OCI-LY3 (cell line): ENCODE results near the gene SMC3.
A peak's percentile ranks its signal among the peaks of the same experiment; 100 is the strongest.

Experiments
- H2AFZ ChIP-seq: fragments of 200-600, 300-600 bp; shearing (Covaris generic); 2 replicates; pipeline ENCODE4 v1.6.0; 2014; ENCODE audit warnings: antibody characterized with exemption, low read depth, low read length
- H3K27ac ChIP-seq: fragments of 200-600, 300-600 bp; sonication (generic); 2 replicates; pipeline ENCODE4 v1.5.1; 2014; ENCODE audit warnings: mild to moderate bottlenecking, low read length, moderate library complexity, mixed read lengths
- H3K27me3 ChIP-seq: fragments of 200-600, 300-600 bp; sonication (generic); 2 replicates; pipeline ENCODE4 v1.6.1; 2014; ENCODE audit warnings: low read depth, low read length, mixed read lengths
- H3K36me3 ChIP-seq: fragments of 200-600, 300-600 bp; sonication (generic); replicated peaks from 2 replicates; pipeline ENCODE3; 2014; ENCODE audit warnings: low read depth, low read length, mixed read lengths
- H3K4me1 ChIP-seq: fragments of 300-600, 200-600 bp; sonication (generic); 2 replicates; pipeline ENCODE4 v1.6.1; 2014; ENCODE audit warnings: low read length, mixed read lengths
- H3K4me2 ChIP-seq: fragments of 200-600, 300-600 bp; sonication (generic); 2 replicates; pipeline ENCODE4 v1.6.1; 2014; ENCODE audit warnings: low read length, mixed read lengths
- H3K4me3 ChIP-seq: fragments of 300-600, 200-600 bp; sonication (generic); 2 replicates; pipeline ENCODE4 v1.5.1; 2014; ENCODE audit warnings: antibody characterized with exemption, mild to moderate bottlenecking, low read length, moderate library complexity
- H3K79me2 ChIP-seq: fragments of 300-600, 200-600 bp; shearing (Covaris generic); 2 replicates; pipeline ENCODE4 v1.6.1; 2014; ENCODE audit warnings: mild to moderate bottlenecking, low read length, mixed read lengths
- H3K9ac ChIP-seq: fragments of 300-600, 200-600 bp; shearing (Covaris generic); 2 replicates; pipeline ENCODE4 v1.6.0; 2014; ENCODE audit warnings: mild to moderate bottlenecking, low read length, moderate library complexity
- H3K9me3 ChIP-seq: fragments of 200-600, 300-600 bp; shearing (Covaris generic); 2 replicates; pipeline ENCODE4 v1.6.1; 2014; ENCODE audit warnings: low read length, mixed read lengths; ENCODE audit not compliant: insufficient read depth
- H4K20me1 ChIP-seq: fragments of 200-600, 300-600 bp; sonication (generic); 2 replicates; pipeline ENCODE4 v1.6.1; 2016; ENCODE audit warnings: low read length, mixed read lengths; ENCODE audit not compliant: insufficient read depth
- EZH2phosphoT487 ChIP-seq: fragments of 200-600 bp; shearing (Covaris generic); IDR thresholded peaks from 2 replicates; pipeline ENCODE4 v1.6.1; 2018; ENCODE audit warnings: antibody characterized with exemption, mixed run types, low read depth
- TF ChIP-seq, protein P1 (sequence below): fragments of 200-600, 300-600 bp; sonication (generic); IDR thresholded peaks from 2 replicates; pipeline ENCODE4 v1.5.1; 2014; ENCODE audit warnings: antibody characterized with exemption, low read length, low read depth

SMC3 gene

DNA sequence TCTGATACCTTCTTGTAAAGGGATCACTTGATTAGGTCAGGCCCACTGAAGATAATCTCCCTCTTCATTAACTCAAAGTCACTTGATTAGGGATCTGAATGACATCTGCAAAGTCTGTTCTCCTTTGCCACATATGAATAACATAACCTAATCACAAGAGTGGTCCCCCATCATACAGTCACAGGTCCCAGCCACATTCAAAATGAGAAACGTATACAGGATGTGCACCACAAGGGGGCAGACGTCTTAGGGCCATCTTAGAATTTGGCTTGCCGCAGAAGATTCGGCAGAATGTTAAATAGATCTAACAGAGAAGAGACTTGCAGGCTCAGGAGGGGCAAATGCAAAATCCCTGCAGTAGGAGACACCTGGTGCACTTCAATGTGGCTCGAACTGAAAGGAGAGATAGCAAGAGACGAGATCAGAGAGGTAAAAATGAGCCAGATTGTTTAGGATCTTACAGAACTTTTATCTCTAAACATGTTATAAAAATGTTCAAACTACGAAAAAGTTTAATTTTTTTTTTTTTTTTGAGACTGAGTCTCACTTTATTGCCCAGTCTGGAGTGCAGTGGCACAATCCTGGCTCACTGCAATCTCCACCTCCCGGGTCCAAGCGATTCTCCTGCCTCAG, 10.4 kb upstream of the SMC3 start:
- Histone ChIP-seq H3K36me3 (no peaks in the 10 kb centered on the region), H3K4me3 (no peak overlapping the region), H3K79me2 (no peaks in the 10 kb centered on the region), H2AFZ (no peak overlapping the region), H3K4me2 (no peak overlapping the region), H4K20me1 (no peaks in the 10 kb centered on the region), H3K4me1 (no peaks in the 10 kb centered on the region), H3K9ac (no peak overlapping the region), H3K27me3 (peaks cover 4% of the 10 kb centered on the region), H3K9me3 (no peaks in the 10 kb centered on the region), H3K27ac (no peak overlapping the region)
- no peak for TF ChIP-seq EZH2phosphoT487
- TF ChIP-seq, protein P1, sequence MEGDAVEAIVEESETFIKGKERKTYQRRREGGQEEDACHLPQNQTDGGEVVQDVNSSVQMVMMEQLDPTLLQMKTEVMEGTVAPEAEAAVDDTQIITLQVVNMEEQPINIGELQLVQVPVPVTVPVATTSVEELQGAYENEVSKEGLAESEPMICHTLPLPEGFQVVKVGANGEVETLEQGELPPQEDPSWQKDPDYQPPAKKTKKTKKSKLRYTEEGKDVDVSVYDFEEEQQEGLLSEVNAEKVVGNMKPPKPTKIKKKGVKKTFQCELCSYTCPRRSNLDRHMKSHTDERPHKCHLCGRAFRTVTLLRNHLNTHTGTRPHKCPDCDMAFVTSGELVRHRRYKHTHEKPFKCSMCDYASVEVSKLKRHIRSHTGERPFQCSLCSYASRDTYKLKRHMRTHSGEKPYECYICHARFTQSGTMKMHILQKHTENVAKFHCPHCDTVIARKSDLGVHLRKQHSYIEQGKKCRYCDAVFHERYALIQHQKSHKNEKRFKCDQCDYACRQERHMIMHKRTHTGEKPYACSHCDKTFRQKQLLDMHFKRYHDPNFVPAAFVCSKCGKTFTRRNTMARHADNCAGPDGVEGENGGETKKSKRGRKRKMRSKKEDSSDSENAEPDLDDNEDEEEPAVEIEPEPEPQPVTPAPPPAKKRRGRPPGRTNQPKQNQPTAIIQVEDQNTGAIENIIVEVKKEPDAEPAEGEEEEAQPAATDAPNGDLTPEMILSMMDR: peak; percentile 44

DNA sequence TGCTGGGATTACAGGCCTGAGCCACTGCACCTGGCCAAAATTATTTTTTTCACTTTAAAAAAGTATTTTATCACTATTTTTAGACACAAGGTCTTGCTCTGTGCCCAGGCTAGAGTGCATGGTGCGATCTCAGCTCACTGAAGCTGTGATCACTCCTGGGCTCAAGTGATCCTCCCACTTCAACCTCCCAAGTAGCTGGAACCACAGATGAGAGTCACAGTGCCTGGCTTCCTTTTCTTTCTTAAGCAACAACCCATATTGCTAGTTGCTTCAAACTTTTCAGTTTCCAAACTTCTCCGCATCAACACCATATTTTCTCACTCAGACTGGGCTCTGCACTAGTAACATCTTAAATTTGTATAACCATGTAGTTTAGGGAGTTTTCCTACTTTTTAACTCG, 9.5 kb upstream of the SMC3 start:
- Histone ChIP-seq H3K27ac (no peak overlapping the region), H3K4me2 (no peak overlapping the region), H3K4me1 (no peaks in the 10 kb centered on the region), H3K36me3 (no peaks in the 10 kb centered on the region), H3K9ac (no peak overlapping the region), H3K27me3 (peaks cover 4% of the 10 kb centered on the region), H3K4me3 (no peak overlapping the region), H3K79me2 (no peaks in the 10 kb centered on the region), H4K20me1 (no peaks in the 10 kb centered on the region), H3K9me3 (no peaks in the 10 kb centered on the region), H2AFZ (no peak overlapping the region)
- no peak for TF ChIP-seq EZH2phosphoT487
- TF ChIP-seq, protein P1: no peak

DNA sequence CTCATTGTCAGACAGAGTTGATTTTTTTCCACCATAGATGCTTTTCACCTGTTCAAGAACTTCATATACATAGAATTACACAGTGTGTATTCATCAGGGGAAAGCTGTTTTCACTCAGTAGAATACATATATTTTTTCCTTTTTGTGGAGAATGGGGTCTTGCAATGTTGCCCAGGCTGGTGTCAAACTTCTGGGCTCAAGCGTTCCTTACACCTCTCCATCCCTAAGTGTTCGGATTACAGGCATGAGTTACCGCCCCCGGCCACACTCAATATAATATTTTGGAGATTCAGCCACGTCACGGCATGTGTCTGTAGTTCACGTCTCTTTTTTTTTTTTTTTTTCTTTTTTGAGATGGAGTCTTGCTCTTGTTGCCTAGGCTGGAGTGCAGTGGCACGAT, 7.5 kb upstream of the SMC3 start:
- TF ChIP-seq EZH2phosphoT487: no peak
- TF ChIP-seq, protein P1: no peak
- no peaks in the 10 kb centered on the region for H3K9me3 ChIP-seq
- no peak overlapping the region for H3K27ac ChIP-seq
- peaks cover 22% of the 10 kb centered on the region for H3K27me3 ChIP-seq
- no peaks in the 10 kb centered on the region for H3K79me2 ChIP-seq
- no peaks in the 10 kb centered on the region for H4K20me1 ChIP-seq
- no peak overlapping the region for H3K4me3 ChIP-seq
- H3K4me2 ChIP-seq: no peak overlapping the region
- H2AFZ ChIP-seq: no peak overlapping the region
- H3K36me3 ChIP-seq: no peaks in the 10 kb centered on the region
- H3K9ac ChIP-seq: no peak overlapping the region
- H3K4me1 ChIP-seq: no peaks in the 10 kb centered on the region

DNA sequence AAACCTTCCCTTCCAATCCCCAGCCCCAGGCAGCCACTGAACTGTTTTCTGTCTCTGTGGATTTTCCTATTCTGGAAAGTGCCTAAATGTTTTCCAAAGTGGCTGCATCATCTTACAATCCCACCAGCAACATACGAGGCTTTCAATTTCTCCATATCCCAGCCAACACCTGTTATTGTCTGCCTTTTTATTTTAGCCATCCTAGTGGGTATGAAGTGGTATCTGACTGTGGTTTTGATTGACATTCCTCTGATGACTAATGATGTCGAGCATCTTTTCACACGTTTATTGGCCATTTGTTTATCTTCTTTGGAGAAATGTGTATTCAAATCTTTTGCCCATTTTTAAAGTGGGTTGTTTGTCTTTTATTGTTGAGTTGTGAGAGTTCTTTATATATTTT, 6.2 kb upstream of the SMC3 start:
- H2AFZ ChIP-seq: no peak overlapping the region
- H3K4me1 ChIP-seq: no peaks in the 10 kb centered on the region
- H3K4me2 ChIP-seq: no peak overlapping the region
- no peaks in the 10 kb centered on the region for H4K20me1 ChIP-seq
- no peak overlapping the region for H3K27ac ChIP-seq
- H3K36me3 ChIP-seq: no peaks in the 10 kb centered on the region
- H3K79me2 ChIP-seq: no peaks in the 10 kb centered on the region
- no peak overlapping the region for H3K9ac ChIP-seq
- peaks cover 22% of the 10 kb centered on the region for H3K27me3 ChIP-seq
- no peak overlapping the region for H3K4me3 ChIP-seq
- no peaks in the 10 kb centered on the region for H3K9me3 ChIP-seq
- no peak for TF ChIP-seq EZH2phosphoT487
- TF ChIP-seq, protein P1: no peak
